CD4-positive, alpha-beta memory T cell (primary cell): Measurements from ENCODE around the gene CHST11. TPM values are rescaled to one million over a fixed set of nuclear protein-coding genes. Genes with fewer than 3 reads are reported as not detected.

Experiments used
- CTCF ChIA-PET: fragments of 350-600 bp; sonication (Branson Sonifier 250); formaldehyde crosslinking; loops from one replicate; lab custom pipeline; 2021; ENCODE audit warnings: inconsistent platforms; ENCODE audit not compliant: partially characterized antibody; lab: Charles Lee
- POLR2A ChIA-PET: fragments of 350-600 bp; sonication (Branson Sonifier 250); formaldehyde crosslinking; loops from one replicate; lab custom pipeline; 2021; ENCODE audit not compliant: partially characterized antibody; lab: Charles Lee
- DNase-seq, 5 donors: peaks; one replicate each; pipeline versions ENCODE4 v3.0.0 to v3.0.0-alpha.2; 2020 to 2022; ENCODE audit warnings: mixed read lengths in 1 of 5
- H3K27ac ChIP-seq: one replicate; pipeline ENCODE4 v1.7.0; 2013; ENCODE audit warnings: low read depth, low read length
- H3K27me3 ChIP-seq: 2 replicates; pipeline ENCODE4 v1.7.0; 2013; ENCODE audit warnings: mild to moderate bottlenecking, low read length, moderate library complexity; ENCODE audit not compliant: insufficient read depth
- H3K36me3 ChIP-seq: 2 replicates; pipeline ENCODE4 v1.7.0; 2013; ENCODE audit warnings: mild to moderate bottlenecking, low read length, moderate library complexity; ENCODE audit not compliant: insufficient read depth
- H3K4me1 ChIP-seq: 2 replicates; pipeline ENCODE4 v1.7.0; 2013; ENCODE audit warnings: mild to moderate bottlenecking, low read length, moderate library complexity; ENCODE audit not compliant: insufficient read depth
- H3K4me3 ChIP-seq, 2 donors: one replicate each; pipeline ENCODE4 v1.7.0; 2013; ENCODE audit warnings: low read length in 2 of 2, mild to moderate bottlenecking in 1 of 2
- H3K9me3 ChIP-seq, 2 donors: one replicate each; pipeline ENCODE4 v1.7.0; 2013; ENCODE audit warnings: low read length in 2 of 2, control low read depth in 1 of 2; ENCODE audit not compliant: control insufficient read depth in 1 of 2
- H3K27ac Mint-ChIP-seq, 7 donors: one replicate each; pipeline ENCODE4 v1.8.0; 2020 to 2021; ENCODE audit warnings: mixed read lengths in 7 of 7, mild to moderate bottlenecking in 6 of 7, inconsistent platforms in 3 of 7, moderate library complexity in 3 of 7
- H3K27me3 Mint-ChIP-seq, 2 donors: one replicate each; pipeline ENCODE4 v1.8.0; 2020 to 2021; ENCODE audit warnings: mixed read lengths in 2 of 2
- H3K36me3 Mint-ChIP-seq, 2 donors: one replicate each; pipeline ENCODE4 v1.8.0; 2020 to 2021; ENCODE audit warnings: mixed read lengths in 2 of 2, inconsistent platforms in 1 of 2, mild to moderate bottlenecking in 1 of 2
- H3K4me1 Mint-ChIP-seq, 4 donors: one replicate each; pipeline ENCODE4 v1.8.0; 2020 to 2021; ENCODE audit warnings: mixed read lengths in 4 of 4, mild to moderate bottlenecking in 1 of 4
- H3K4me3 Mint-ChIP-seq, 8 donors: one replicate each; pipeline ENCODE4 v1.8.0; 2020 to 2021; ENCODE audit warnings: mixed read lengths in 8 of 8, mild to moderate bottlenecking in 7 of 8, moderate library complexity in 6 of 8, inconsistent platforms in 3 of 8
- H3K9me3 Mint-ChIP-seq, 8 donors: one replicate each; pipeline ENCODE4 v1.8.0; 2020 to 2021; ENCODE audit warnings: mixed read lengths in 8 of 8, mild to moderate bottlenecking in 5 of 8, inconsistent platforms in 3 of 8, moderate library complexity in 1 of 8
- intact Hi-C: fragments of 100-400 bp; cut with micrococcal nuclease; formaldehyde crosslinking; loops from one replicate; pipeline ENCODE4 v1.15.1; 2023
- polyA plus RNA-seq, 2 donors: library from polyadenylated mRNA; unstranded; fragments of 300-500 nt; fragmentation: Illumina TruSeq; gene quantifications; one replicate each; pipeline ENCODE4 v1.2.3, GENCODE V29; 2021
- total RNA-seq, 2 experiments: library from RNA; stranded (reverse); gene quantifications; one replicate each; pipeline ENCODE4 v1.2.3, GENCODE V29; 2021

Gene CHST11
- total and polyA plus RNA-seq, 4 experiments from 2014 or later, result 55.1 to 64.6 (median 59.8) TPM

DNA sequence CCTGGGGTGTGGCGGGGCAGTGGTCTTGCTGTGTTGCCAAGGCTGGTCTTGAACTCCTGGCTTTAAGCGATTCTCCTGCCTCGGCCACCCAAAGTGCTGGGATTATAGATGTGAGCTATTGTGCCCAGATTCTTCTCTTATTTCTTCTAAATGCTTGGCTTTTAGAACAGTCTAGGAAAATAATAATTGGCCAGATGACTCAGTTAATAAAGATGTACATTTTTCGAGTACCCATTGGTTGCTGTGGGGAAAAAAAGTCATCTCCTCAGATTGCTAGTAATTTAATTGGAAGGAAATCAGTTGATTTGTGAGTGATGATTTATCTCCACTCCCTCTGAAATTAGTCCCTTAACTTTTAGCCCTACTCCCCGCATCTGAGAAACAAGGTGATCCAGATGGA, 45.5 kb downstream of the CHST11 start:
- CTCF ChIA-PET, result interaction anchor here (1.1 to 1.5 kb wide), 2 partner anchors 13 to 45 kb away, joined by 4 to 6 read pairs; partner anchors contain the start of gene CHST11
- Histone ChIP-seq H3K9me3 (no peaks in the 10 kb centered on the region), H3K36me3 (no peaks in the 10 kb centered on the region), H3K27me3 (no peaks in the 10 kb centered on the region), H3K27ac (no peak overlapping the region), H3K4me3 (no peak overlapping the region), H3K4me1 (peaks cover 94% of the 10 kb centered on the region)
- POLR2A ChIA-PET, result interaction anchor here (7.7 kb wide), 1 partner anchor 45 kb away, joined by 55 read pairs; the partner anchor contains the start of gene CHST11
- peak overlapping the region in 1 of 7 donors; percentile 54 for H3K27ac Mint-ChIP-seq
- DNase-seq, result no peak
- peaks cover 0 to 2% (median 0%) of the 10 kb centered on the region in 8 donors for H3K9me3 Mint-ChIP-seq
- peaks cover 55 to 99% (median 86%) of the 10 kb centered on the region in 4 donors for H3K4me1 Mint-ChIP-seq
- H3K36me3 Mint-ChIP-seq, result peaks cover 10 to 17% of the 10 kb centered on the region in 2 donors
- intact Hi-C loops, result no loop called here
- peak overlapping the region in 1 of 8 donors; percentile 19 for H3K4me3 Mint-ChIP-seq
- no peaks in the 10 kb centered on the region for H3K27me3 Mint-ChIP-seq

DNA sequence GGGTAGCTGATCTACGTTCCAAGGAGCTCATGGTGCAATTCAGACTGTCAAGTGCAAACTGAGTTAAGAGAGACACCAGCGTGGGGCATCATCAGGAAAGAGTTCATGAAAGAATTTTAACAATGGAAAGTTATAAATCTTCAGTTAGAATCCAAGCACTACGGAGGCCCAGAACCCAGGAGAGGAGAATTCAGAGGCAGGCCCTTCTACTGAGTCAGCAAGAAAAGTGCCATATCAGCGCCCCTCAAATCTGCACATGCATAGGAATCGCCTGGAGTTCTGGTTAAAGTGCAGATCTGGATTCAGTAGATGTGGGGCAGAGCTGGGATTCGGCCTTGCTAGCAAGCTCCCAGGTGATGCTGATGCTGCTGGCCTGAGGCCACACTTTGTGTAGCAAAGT, 45.9 kb downstream of the CHST11 start:
- H3K4me3 ChIP-seq, result no peak overlapping the region
- no peaks in the 10 kb centered on the region for H3K27me3 Mint-ChIP-seq

DNA sequence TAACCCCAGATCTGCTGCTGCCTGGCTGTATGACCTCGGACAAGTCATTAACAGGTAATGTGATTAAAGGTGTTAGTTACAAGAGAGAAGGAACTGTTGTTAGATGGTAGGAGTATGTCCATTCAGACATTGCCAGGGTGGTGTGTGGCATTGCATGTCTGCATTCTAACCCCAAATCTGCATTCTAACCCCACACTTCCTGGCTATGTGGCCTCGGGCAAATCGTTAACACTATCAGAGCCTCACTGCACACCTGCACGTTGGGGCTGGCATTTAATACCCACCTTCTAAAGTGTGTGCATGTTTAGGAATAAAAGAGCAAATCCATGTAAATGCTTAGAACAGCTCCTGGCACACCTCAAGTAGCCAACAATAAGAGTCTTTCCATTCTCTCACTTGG, 46.4 kb downstream of the CHST11 start:
- H3K4me1 Mint-ChIP-seq, result peaks cover 58 to 99% (median 87%) of the 10 kb centered on the region in 4 donors
- H3K9me3 ChIP-seq, result no peaks in the 10 kb centered on the region
- no peaks in the 10 kb centered on the region for H3K27me3 ChIP-seq
- H3K27ac ChIP-seq, result no peak overlapping the region
- H3K36me3 ChIP-seq, result no peaks in the 10 kb centered on the region
- intact Hi-C loops, result no loop called here
- H3K27ac Mint-ChIP-seq, result peak overlapping the region in 3 of 7 donors; percentile 27 to 54 (median 36)
- no peak for DNase-seq
- H3K4me3 Mint-ChIP-seq, result peak overlapping the region in 7 of 8 donors; percentile 40 to 73 (median 51)
- ChIA-PET CTCF (interaction anchor here (1.5 kb wide), 1 partner anchor 12 kb away, joined by 4 read pairs; no protein-coding TSS in a partner anchor), POLR2A (interaction anchor here (1.1 to 7.7 kb wide), 2 partner anchors 16 to 46 kb away, joined by 3 to 55 read pairs; partner anchors contain the start of gene CHST11)
- peaks cover 94% of the 10 kb centered on the region for H3K4me1 ChIP-seq
- peaks cover 0 to 2% (median 0%) of the 10 kb centered on the region in 8 donors for H3K9me3 Mint-ChIP-seq
- H3K4me3 ChIP-seq, result no peak overlapping the region
- H3K27me3 Mint-ChIP-seq, result no peaks in the 10 kb centered on the region
- H3K36me3 Mint-ChIP-seq, result peaks cover 7 to 19% of the 10 kb centered on the region in 2 donors

More for the DNA sequence above, 45.9 kb downstream of the CHST11 start:
- Histone ChIP-seq H3K9me3 (no peaks in the 10 kb centered on the region), H3K4me1 (peaks cover 94% of the 10 kb centered on the region), H3K27ac (no peak overlapping the region), H3K36me3 (no peaks in the 10 kb centered on the region), H3K27me3 (no peaks in the 10 kb centered on the region)
- CTCF ChIA-PET, result interaction anchor here (1.1 to 1.5 kb wide), 2 partner anchors 13 to 46 kb away, joined by 4 to 6 read pairs; partner anchors contain the start of gene CHST11
- Mint-ChIP-seq H3K9me3 (peaks cover 0 to 2% (median 0%) of the 10 kb centered on the region in 8 donors), H3K4me3 (peak overlapping the region in 6 of 8 donors; percentile 19 to 73 (median 51)), H3K27ac (peak overlapping the region in 2 of 7 donors; percentile 54 to 81), H3K36me3 (peaks cover 7 to 17% of the 10 kb centered on the region in 2 donors), H3K4me1 (peaks cover 54 to 99% (median 86%) of the 10 kb centered on the region in 4 donors)
- intact Hi-C loops, result no loop called here
- DNase-seq, result no peak
- POLR2A ChIA-PET, result interaction anchor here (7.7 kb wide), 1 partner anchor 45 kb away, joined by 55 read pairs; the partner anchor contains the start of gene CHST11

DNA sequence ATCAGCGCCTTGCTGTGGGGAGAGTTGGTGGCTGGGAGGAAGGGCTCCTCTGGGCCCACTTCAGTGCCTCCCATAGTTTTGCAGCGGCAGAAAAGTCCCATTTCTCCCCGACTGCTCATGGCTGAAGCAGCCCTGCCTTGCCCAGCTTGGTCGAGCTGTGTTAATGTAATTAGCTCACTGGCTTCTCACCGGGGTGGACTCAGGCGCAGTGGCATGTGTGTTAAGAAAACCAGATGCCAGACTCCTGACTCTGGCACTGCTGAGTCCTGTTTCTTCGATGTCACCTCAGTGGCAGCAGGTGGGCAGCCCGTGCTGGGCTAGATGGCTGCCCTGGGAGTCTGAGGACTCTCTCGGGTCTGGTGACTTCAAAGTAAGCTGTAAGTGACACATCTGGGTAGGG, 47.4 kb downstream of the CHST11 start:
- no peaks in the 10 kb centered on the region for H3K27me3 ChIP-seq
- H3K4me3 ChIP-seq, result no peak overlapping the region
- H3K27ac ChIP-seq, result no peak overlapping the region
- intact Hi-C loops, result no loop called here
- Mint-ChIP-seq H3K27me3 (no peaks in the 10 kb centered on the region), H3K4me3 (peak overlapping the region in 1 of 8 donors; percentile 7), H3K27ac (peak overlapping the region in 3 of 7 donors; percentile 30 to 61 (median 36)), H3K9me3 (peaks cover 0 to 3% (median 0%) of the 10 kb centered on the region in 8 donors), H3K4me1 (peaks cover 59 to 99% (median 87%) of the 10 kb centered on the region in 4 donors), H3K36me3 (peaks cover 11 to 27% of the 10 kb centered on the region in 2 donors)
- no peaks in the 10 kb centered on the region for H3K36me3 ChIP-seq
- H3K4me1 ChIP-seq, result peaks cover 90% of the 10 kb centered on the region
- DNase-seq, result no peak
- CTCF ChIA-PET, result no interaction called here
- POLR2A ChIA-PET, result interaction anchor here (1.1 to 7.7 kb wide), 2 partner anchors 17 to 46 kb away, joined by 3 to 55 read pairs; partner anchors contain the start of gene CHST11
- no peaks in the 10 kb centered on the region for H3K9me3 ChIP-seq

DNA sequence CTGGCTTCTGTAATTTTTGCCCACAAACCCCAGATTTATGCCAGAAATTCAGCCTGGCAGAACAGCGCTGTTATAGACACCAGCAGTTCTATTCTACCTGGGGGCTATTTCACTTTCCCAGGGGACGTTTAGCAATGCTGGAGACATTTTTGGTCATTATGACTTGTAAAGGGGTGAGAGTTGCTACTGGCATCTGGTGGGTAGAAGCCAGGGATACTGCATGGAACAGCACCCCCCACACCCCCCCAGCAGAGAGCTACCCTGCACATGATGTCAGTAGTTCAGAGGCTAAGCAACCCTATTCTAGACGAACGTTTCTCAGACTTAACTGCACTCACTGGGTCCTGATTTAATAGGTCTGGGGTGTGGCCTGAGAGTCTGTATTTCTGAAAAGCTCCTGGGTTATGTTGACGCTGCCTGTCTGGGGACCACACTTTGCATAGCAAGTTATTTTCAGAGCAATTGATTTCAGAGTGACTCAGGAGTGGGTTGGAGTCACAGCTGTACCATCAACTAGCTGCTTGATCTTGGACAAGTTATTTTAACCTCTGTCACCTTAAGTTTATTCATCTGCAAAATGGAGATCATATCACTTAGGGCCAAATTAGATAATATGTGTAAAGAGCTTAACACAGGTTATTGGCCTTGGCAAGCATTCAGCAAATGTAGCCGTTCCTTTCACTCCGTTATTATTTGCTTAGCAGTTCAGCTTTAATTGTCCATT, 48.5 kb downstream of the CHST11 start:
- ChIA-PET POLR2A (interaction anchor here (1.8 kb wide), 1 partner anchor 11 kb away, joined by 5 read pairs; no protein-coding TSS in a partner anchor), CTCF (interaction anchor here (1.3 kb wide), 1 partner anchor 10 kb away, joined by 6 read pairs; no protein-coding TSS in a partner anchor)
- no peaks in the 10 kb centered on the region for H3K27me3 ChIP-seq
- H3K9me3 Mint-ChIP-seq, result peaks cover 0 to 3% (median 0%) of the 10 kb centered on the region in 8 donors
- no peak overlapping the region for H3K27ac ChIP-seq
- no peak overlapping the region for H3K4me3 ChIP-seq
- peak overlapping the region in 3 of 7 donors; percentile 5 to 77 (median 73) for H3K27ac Mint-ChIP-seq
- H3K27me3 Mint-ChIP-seq, result no peaks in the 10 kb centered on the region
- H3K4me1 ChIP-seq, result peaks cover 90% of the 10 kb centered on the region
- no peaks in the 10 kb centered on the region for H3K9me3 ChIP-seq
- peaks cover 13 to 28% of the 10 kb centered on the region in 2 donors for H3K36me3 Mint-ChIP-seq
- no peak for DNase-seq
- intact Hi-C loops, result no loop called here
- H3K36me3 ChIP-seq, result no peaks in the 10 kb centered on the region
- H3K4me1 Mint-ChIP-seq, result peaks cover 65 to 99% (median 87%) of the 10 kb centered on the region in 4 donors
- peak overlapping the region in 1 of 8 donors; percentile 40 for H3K4me3 Mint-ChIP-seq

DNA sequence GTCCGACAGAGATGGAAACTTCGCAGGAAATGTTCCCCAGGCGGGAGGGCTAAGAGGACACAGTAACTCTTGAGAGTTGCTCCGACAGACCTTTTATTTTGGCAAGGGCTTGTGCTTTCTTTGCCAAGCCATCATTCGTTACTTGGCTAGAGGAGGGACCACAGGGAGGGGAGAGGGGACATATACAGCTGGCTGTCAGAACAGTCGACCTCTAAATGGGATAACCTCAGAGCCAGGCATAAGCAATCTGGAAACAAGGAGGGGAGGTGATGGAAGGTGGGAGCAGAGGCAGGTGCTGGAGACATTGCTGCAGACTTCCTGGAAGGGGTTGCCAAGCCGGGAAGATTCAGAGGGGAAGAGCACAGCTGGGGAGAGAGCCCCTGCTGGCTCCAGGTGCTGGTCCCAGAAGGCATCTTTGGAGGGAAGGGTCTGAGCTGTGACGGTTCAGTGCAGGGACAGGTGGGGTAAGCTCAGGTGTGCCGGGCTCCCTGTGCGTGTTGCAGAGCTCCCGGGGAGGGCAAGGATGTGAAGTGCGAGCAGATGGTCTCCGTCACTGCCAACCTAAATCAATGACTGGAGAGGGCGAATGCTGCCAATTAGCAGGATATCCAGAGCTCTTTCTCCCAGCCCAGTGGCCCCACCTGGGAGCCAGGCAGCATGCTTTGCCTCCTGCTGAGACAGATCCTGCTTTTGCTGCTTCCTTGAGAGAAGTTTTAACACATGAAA, 50.1 kb downstream of the CHST11 start:
- no peaks in the 10 kb centered on the region for H3K27me3 ChIP-seq
- no peaks in the 10 kb centered on the region for H3K36me3 ChIP-seq
- CTCF ChIA-PET, result interaction anchor here (0.8 kb wide), 1 partner anchor 125 kb away, joined by 3 read pairs; no protein-coding TSS in a partner anchor
- H3K9me3 ChIP-seq, result no peaks in the 10 kb centered on the region
- Mint-ChIP-seq H3K4me3 (peak overlapping the region in 2 of 8 donors; percentile 23 to 59), H3K36me3 (peaks cover 13 to 28% of the 10 kb centered on the region in 2 donors), H3K9me3 (peaks cover 0 to 3% (median 0%) of the 10 kb centered on the region in 8 donors), H3K4me1 (peaks cover 66 to 98% (median 87%) of the 10 kb centered on the region in 4 donors), H3K27me3 (no peaks in the 10 kb centered on the region), H3K27ac (peak overlapping the region in 3 of 7 donors; percentile 57 to 67 (median 58))
- peaks cover 89% of the 10 kb centered on the region for H3K4me1 ChIP-seq
- intact Hi-C loops, result no loop called here
- DNase-seq, result no peak
- H3K4me3 ChIP-seq, result no peak overlapping the region
- H3K27ac ChIP-seq, result no peak overlapping the region
- POLR2A ChIA-PET, result interaction anchor here (1.1 to 1.8 kb wide), 2 partner anchors 12 to 46 kb away, joined by 3 to 5 read pairs; no protein-coding TSS in a partner anchor
